SH-SY5Y (cell line): ENCODE measurements around the gene PYGM.

Source experiments
- GATA2 ChIP-seq: IDR thresholded peaks from 2 replicates; pipeline ENCODE4 v1.6.1; 2011; ENCODE audit warnings: mild to moderate bottlenecking, low read depth, low read length
- GATA3 ChIP-seq: IDR thresholded peaks from 2 replicates; pipeline ENCODE4 v1.6.1; 2011; ENCODE audit warnings: low read depth, mild to moderate bottlenecking, low read length, moderate library complexity

DNA sequence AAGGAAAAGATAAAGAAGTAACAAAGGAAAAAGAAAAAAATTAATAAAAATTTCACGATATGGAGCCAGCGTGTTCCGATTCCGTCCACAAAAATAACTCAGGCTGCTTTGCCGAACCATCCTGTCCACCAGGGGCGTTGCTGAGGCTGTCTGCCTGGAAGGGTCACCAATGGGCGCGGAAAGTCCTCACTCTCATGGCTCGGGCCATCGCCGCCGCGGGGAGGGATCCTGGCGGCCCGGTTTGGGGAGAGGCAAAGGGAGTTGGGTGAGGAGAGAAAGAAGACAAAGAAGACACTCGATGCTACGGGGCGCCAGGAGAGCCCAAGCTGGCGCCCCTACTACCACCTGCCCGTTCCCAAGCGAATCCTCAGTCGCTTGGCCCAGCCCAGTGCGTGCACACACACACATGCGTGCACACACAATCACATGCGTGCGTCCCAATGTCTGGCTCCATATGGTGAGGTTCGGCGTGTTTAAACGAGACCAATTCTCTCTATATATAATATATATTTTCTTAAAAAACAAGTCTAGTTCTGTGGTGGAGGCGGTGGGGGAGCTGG, 5.6 kb upstream of the PYGM start:
- TF ChIP-seq GATA2 (no peak), GATA3 (no peak)
